Adrenal gland (tissue), 12 donors: ENCODE data around the gene CYP4F3. TPM values are rescaled to one million over a fixed set of nuclear protein-coding genes. Genes with fewer than 3 reads are reported as not detected.

ENCODE experiments used
- DNase-seq, 7 donors: peaks; one replicate each; pipeline ENCODE4 v3.0.0-alpha.2; 2019 to 2020
- H3K27ac ChIP-seq, 5 donors: fragments of 200-600 bp; sonication (generic) in 4 of 5; 1 replicate in 3 of 5; 2 replicates in 2 of 5; pipeline versions ENCODE4 v1.5.1 to v1.8.0; 2016 to 2020; ENCODE audit warnings: mild to moderate bottlenecking in 1 of 5
- H3K27me3 ChIP-seq: fragments of 200-600 bp; 2 replicates; pipeline ENCODE4 v1.8.0; 2021
- H3K36me3 ChIP-seq, 2 donors: fragments of 200-600 bp; replicated peaks in 1 of 2; 1 replicate in 1 of 2; 2 replicates in 1 of 2; pipeline versions ENCODE4 v1.5.1 to v1.8.0; 2018 to 2022
- H3K4me1 ChIP-seq, 2 donors: fragments of 200-600 bp; replicated peaks in 1 of 2; 1 replicate in 1 of 2; 2 replicates in 1 of 2; pipeline versions ENCODE4 v1.5.1 to v1.8.0; 2018 to 2021
- H3K4me3 ChIP-seq, 4 donors: fragments of 200-600 bp; sonication (generic) in 3 of 4; one replicate each; pipeline ENCODE4 v1.5.1; 2016 to 2018
- H3K9me3 ChIP-seq, 3 donors: fragments of 200-600 bp; sonication (generic) in 1 of 3; replicated peaks in 1 of 3; 1 replicate in 2 of 3; 2 replicates in 1 of 3; pipeline versions ENCODE4 v1.5.1 to v1.8.0; 2016 to 2021
- POLR2A ChIP-seq, 2 donors: fragments of 450-650 bp; IDR thresholded peaks; one replicate each; pipeline ENCODE4 v1.6.1; 2017; ENCODE audit warnings: antibody characterized with exemption in 2 of 2, mild to moderate bottlenecking in 2 of 2, moderate library complexity in 1 of 2
- WGBS, 4 donors: extraction: QIAGEN DNeasy Blood & Tissue Kit in 2 of 4; methylation state at CpG; one replicate each; pipeline versions ENCODE4 v1.1.5 to v1.1.7; 2013 to 2017; 5-methylcytosine and 5-hydroxymethylcytosine counted together
- intact Hi-C, 2 donors: fragments of 100-400 bp; cut with DNase I; formaldehyde crosslinking; loops; one replicate each; pipeline versions ENCODE4 v1.14.1 to v1.15.0; 2022 to 2023
- polyA plus RNA-seq, 3 donors: library from polyadenylated mRNA; stranded (reverse); fragments of 200-250 nt in 2 of 3; fragments of 350-450 nt in 1 of 3; fragmentation: Illumina TruSeq in 1 of 3; extraction: RNeasy Lipid Tissue Mini Kit (QIAGEN cat#74804) in 1 of 3; gene quantifications; one replicate each; pipeline ENCODE4 v1.2.3, GENCODE V29; 2013 to 2014
- total RNA-seq, 9 donors: library from RNA; depleted of rRNA in 4 of 9; stranded (reverse); fragments of >200 nt in 4 of 9; fragments of 120-200 nt in 1 of 9; fragmentation: NEBNext Ultra II Directional in 1 of 9; extraction: Animal tissue kit (Norgen Biotek cat#: 25700) in 1 of 9; gene quantifications; one replicate each; pipeline versions ENCODE4 v1.1.0 to v1.2.4, GENCODE V29; 2013 to 2023
- TF ChIP-seq, protein P1 (sequence below), 6 experiments: fragments of 450-650 bp in 4 of 6; fragments of 200-600 bp in 2 of 6; sonication (generic) in 1 of 6; IDR thresholded peaks; 1 replicate in 5 of 6; 2 replicates in 1 of 6; pipeline versions ENCODE4 v1.5.1 to v1.8.0; 2016 to 2021; ENCODE audit warnings: antibody characterized with exemption in 6 of 6, mild to moderate bottlenecking in 2 of 6, moderate library complexity in 1 of 6
- donor health status: healthy with polysubstance abuse.
- donor health status: Bipolar disorder and iron deficiency.
- donor health status: DM: yes; HTN: yes; CAD: no.
- donor health status: DM: no; HTN: no; CAD: no.
- donor health status: DM: no; HTN: no; CAD: no.
- donor health status: DM: yes; HTN: yes; CAD: no.

The CYP4F3 gene
- total and polyA plus RNA-seq, 12 donors: 0.03 to 0.80 (median 0.24) TPM; not detected in 5

DNA sequence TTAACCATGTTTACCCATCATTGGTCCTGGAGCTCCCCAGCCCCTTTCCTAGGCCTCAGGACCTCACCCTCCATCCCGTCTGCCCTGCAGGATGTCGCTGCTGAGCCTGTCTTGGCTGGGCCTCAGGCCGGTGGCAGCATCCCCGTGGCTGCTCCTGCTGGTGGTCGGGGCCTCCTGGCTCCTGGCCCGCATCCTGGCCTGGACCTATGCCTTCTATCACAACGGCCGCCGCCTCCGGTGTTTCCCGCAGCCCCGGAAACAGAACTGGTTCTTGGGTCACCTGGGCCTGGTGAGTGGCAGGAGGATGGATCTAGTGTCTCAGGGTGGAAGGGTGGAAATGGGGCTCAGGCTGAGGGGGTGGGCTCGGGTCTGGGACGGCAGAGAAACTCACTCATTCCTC lies 25.2 kb upstream of the CYP4F3 start:
- no peak overlapping the region for H3K4me3 ChIP-seq
- H3K36me3 ChIP-seq: no peaks in the 10 kb centered on the region
- no peak for DNase-seq
- 59 to 79% (median 72%) methylated on average over 8 to 14 of the region's 14 CpGs for WGBS, 4 donors
- H3K27ac ChIP-seq: no peak overlapping the region
- H3K9me3 ChIP-seq: no peaks in the 10 kb centered on the region
- TF ChIP-seq POLR2A (IDR thresholded peaks at IDR 0.05): no peak
- TF ChIP-seq, protein P1, sequence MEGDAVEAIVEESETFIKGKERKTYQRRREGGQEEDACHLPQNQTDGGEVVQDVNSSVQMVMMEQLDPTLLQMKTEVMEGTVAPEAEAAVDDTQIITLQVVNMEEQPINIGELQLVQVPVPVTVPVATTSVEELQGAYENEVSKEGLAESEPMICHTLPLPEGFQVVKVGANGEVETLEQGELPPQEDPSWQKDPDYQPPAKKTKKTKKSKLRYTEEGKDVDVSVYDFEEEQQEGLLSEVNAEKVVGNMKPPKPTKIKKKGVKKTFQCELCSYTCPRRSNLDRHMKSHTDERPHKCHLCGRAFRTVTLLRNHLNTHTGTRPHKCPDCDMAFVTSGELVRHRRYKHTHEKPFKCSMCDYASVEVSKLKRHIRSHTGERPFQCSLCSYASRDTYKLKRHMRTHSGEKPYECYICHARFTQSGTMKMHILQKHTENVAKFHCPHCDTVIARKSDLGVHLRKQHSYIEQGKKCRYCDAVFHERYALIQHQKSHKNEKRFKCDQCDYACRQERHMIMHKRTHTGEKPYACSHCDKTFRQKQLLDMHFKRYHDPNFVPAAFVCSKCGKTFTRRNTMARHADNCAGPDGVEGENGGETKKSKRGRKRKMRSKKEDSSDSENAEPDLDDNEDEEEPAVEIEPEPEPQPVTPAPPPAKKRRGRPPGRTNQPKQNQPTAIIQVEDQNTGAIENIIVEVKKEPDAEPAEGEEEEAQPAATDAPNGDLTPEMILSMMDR (IDR thresholded peaks at IDR 0.05): no peak
- H3K4me1 ChIP-seq: no peaks in the 10 kb centered on the region
- intact Hi-C loops: no loop called here
- peaks cover 6% of the 10 kb centered on the region for H3K27me3 ChIP-seq

DNA sequence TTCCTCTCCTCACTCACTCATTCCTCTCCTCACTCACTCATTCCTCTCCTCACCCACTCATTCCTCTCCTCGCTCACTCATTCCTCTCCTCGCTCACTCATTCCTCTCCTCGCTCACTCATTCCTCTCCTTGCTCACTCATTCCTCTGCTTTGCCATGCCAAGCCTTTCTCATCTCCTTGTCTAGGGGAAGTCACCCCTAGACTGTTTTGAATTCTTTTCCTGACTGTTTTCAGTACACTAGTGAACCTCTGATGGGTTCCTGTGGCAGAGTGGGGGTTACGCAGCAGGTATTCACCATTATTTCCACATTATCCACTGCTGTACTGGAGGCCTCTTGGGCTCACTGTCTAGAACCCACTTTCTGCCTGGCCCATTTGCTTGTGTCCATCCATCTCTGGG lies 24.5 kb upstream of the CYP4F3 start:
- TF ChIP-seq POLR2A (IDR thresholded peaks at IDR 0.05): no peak
- TF ChIP-seq, protein P1 (IDR thresholded peaks at IDR 0.05): no peak
- H3K9me3 ChIP-seq: no peaks in the 10 kb centered on the region
- 79 to 94% (median 81%) methylated on average over 4 of the region's 4 CpGs for WGBS, 4 donors
- no peak overlapping the region for H3K4me3 ChIP-seq
- H3K4me1 ChIP-seq: no peaks in the 10 kb centered on the region
- no peak for DNase-seq
- peaks cover 6% of the 10 kb centered on the region for H3K27me3 ChIP-seq
- H3K27ac ChIP-seq: no peak overlapping the region
- H3K36me3 ChIP-seq: no peaks in the 10 kb centered on the region
- intact Hi-C loops: no loop called here

DNA sequence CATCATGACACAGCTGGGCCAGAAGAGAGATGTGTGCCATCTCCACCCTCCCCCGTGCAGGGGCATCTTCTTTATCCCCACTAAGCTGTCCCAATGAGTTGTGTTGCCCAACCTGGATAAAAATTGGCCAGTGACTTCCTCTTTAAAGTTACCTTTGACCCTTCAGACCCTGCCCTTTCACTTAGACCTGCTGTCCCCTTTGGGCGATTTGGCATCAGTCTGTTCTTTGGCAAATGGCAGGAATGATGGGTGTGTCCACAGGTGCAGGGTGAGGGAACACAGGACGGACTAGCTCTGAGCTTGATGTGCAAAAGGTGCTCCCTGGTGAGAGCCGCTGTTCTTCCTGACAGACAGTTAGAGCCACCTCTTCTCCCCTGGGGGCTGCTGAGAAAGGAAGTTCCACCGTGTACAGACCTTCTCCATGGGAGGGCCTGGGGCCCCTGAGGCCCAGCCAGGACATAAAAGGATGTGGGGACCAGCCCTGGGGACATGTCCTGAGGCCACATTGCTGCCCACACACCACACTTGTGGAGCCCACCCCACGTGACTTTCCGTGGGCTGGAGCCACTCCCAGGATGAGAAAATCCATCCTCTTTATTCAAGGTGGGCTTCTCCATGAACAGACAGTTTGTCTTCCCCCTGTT lies 23.9 kb upstream of the CYP4F3 start:
- WGBS, 4 donors: 41 to 52% (median 47%) methylated on average over 6 to 7 of the region's 7 CpGs
- no peak for TF ChIP-seq POLR2A (IDR thresholded peaks at IDR 0.05)
- TF ChIP-seq, protein P1 (IDR thresholded peaks at IDR 0.05): no peak
- Histone ChIP-seq H3K4me3 (no peak overlapping the region), H3K4me1 (no peaks in the 10 kb centered on the region), H3K27me3 (peaks cover 6% of the 10 kb centered on the region), H3K27ac (no peak overlapping the region), H3K9me3 (no peaks in the 10 kb centered on the region), H3K36me3 (no peaks in the 10 kb centered on the region)
- DNase-seq: no peak
- intact Hi-C loops: no loop called here

DNA sequence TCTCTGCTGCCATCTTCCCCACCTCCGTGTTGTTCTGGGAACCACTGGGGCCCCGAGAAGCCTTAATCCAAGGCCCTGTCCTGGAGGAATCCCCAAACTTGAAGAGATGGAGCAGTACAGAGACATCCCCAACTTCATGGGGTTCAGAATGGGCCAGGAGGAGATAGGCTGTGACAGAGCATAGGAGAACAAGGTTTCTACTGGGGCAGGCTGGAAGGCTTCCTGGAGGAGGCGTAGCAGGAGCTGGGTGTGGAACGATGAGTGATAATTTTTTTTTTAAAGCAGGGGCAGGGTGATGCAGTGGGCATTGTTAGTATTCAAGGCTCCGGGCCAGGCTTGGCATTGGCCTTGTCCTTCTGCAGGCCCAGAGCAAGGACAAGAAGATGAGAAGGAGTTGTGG lies 22.4 kb upstream of the CYP4F3 start:
- Histone ChIP-seq H3K9me3 (no peaks in the 10 kb centered on the region), H3K27me3 (peaks cover 6% of the 10 kb centered on the region), H3K4me1 (no peaks in the 10 kb centered on the region), H3K36me3 (no peaks in the 10 kb centered on the region), H3K27ac (no peak overlapping the region), H3K4me3 (no peak overlapping the region)
- WGBS, 4 donors: 66 to 73% (median 70%) methylated on average over 5 of the region's 5 CpGs
- intact Hi-C loops: no loop called here
- DNase-seq: no peak
- TF ChIP-seq, protein P1 (IDR thresholded peaks at IDR 0.05): no peak
- TF ChIP-seq POLR2A (IDR thresholded peaks at IDR 0.05): no peak
